H1 (cell line): ENCODE results near the gene IL6R. TPM values are rescaled to one million over a fixed set of nuclear protein-coding genes. Genes with fewer than 3 reads are reported as not detected.

Experiments
- CTCF ChIA-PET: fragments of 300-600 bp; sonication (Branson Sonifier 250); formaldehyde crosslinking; loops from one replicate; lab custom pipeline; 2021; ENCODE audit not compliant: partially characterized antibody; lab: Charles Lee
- POLR2A ChIA-PET: fragments of 300-600 bp; sonication (Branson Sonifier 250); formaldehyde crosslinking; loops from one replicate; lab custom pipeline; 2021; ENCODE audit warnings: inconsistent platforms; ENCODE audit not compliant: partially characterized antibody; lab: Charles Lee
- DNase-seq, 2 experiments: peaks; one replicate each; pipeline versions ENCODE4 v3.0.0 to v3.0.0-alpha.2; 2010 to 2022; ENCODE audit warnings: low spot score in 2 of 2, low read depth in 1 of 2, mixed read lengths in 1 of 2
- FAIRE-seq: peaks from 2 replicates; lab custom pipeline; 2011; peaks lifted over from hg19 to GRCh38; lab: Jason Lieb, UNC
- H2AFZ ChIP-seq: 2 replicates; pipeline ENCODE4 v1.8.1; 2012; ENCODE audit warnings: low read length, inconsistent platforms
- H2AK5ac ChIP-seq: 2 replicates; pipeline ENCODE4 v1.6.1; 2013; ENCODE audit warnings: low read depth, low read length
- H2BK120ac ChIP-seq: replicated peaks from 2 replicates; pipeline ENCODE3; 2013; ENCODE audit warnings: low read depth, low read length, inconsistent platforms
- H2BK12ac ChIP-seq: 2 replicates; pipeline ENCODE4 v1.6.1; 2013; ENCODE audit warnings: low read depth, low read length
- H2BK15ac ChIP-seq: 2 replicates; pipeline ENCODE4 v1.6.1; 2013; ENCODE audit warnings: low read length
- H2BK20ac ChIP-seq: 2 replicates; pipeline ENCODE4 v1.6.1; 2013; ENCODE audit warnings: low read length
- H2BK5ac ChIP-seq: 2 replicates; pipeline ENCODE4 v1.6.1; 2013; ENCODE audit warnings: low read depth, low read length
- H3K14ac ChIP-seq: 2 replicates; pipeline ENCODE4 v1.6.1; 2013; ENCODE audit warnings: inconsistent platforms; ENCODE audit not compliant: insufficient read length
- H3K18ac ChIP-seq: 2 replicates; pipeline ENCODE4 v1.6.1; 2013; ENCODE audit warnings: low read length; ENCODE audit errors: extremely low read depth
- H3K23ac ChIP-seq: 2 replicates; pipeline ENCODE4 v1.6.1; 2013; ENCODE audit warnings: inconsistent platforms; ENCODE audit not compliant: insufficient read length
- H3K23me2 ChIP-seq: 2 replicates; pipeline ENCODE4 v1.6.1; 2013; ENCODE audit warnings: low read depth, low read length
- H3K27ac ChIP-seq: 2 replicates; pipeline ENCODE4 v1.6.1; 2011; ENCODE audit warnings: low read depth, low read length, inconsistent platforms
- H3K27me3 ChIP-seq, 4 experiments: replicated peaks in 1 of 4; 1 replicate in 1 of 4; 2 replicates in 3 of 4; pipeline versions ENCODE4 v1.6.1 to v1.8.1; 2011 to 2013; ENCODE audit warnings: low read length in 3 of 4, mild to moderate bottlenecking in 3 of 4, inconsistent platforms in 2 of 4, mixed read lengths in 2 of 4, moderate library complexity in 1 of 4; ENCODE audit not compliant: control insufficient read depth in 3 of 4, insufficient read depth in 3 of 4; ENCODE audit errors: extremely low read depth in 1 of 4
- H3K36me3 ChIP-seq, 4 experiments: 2 replicates each; pipeline versions ENCODE4 v1.6.1 to v1.8.1; 2011 to 2013; ENCODE audit warnings: mild to moderate bottlenecking in 4 of 4, low read length in 3 of 4, moderate library complexity in 2 of 4, control low read depth in 1 of 4, inconsistent platforms in 1 of 4; ENCODE audit not compliant: insufficient read depth in 4 of 4, control insufficient read depth in 2 of 4
- H3K4ac ChIP-seq: replicated peaks from 2 replicates; pipeline ENCODE3; 2013; ENCODE audit warnings: low read length, low read depth, mixed read lengths, inconsistent platforms; ENCODE audit not compliant: insufficient read length
- H3K4me1 ChIP-seq, 4 experiments: replicated peaks in 1 of 4; 1 replicate in 1 of 4; 2 replicates in 3 of 4; pipeline versions ENCODE4 v1.6.1 to v1.8.1; 2011 to 2013; ENCODE audit warnings: low read length in 3 of 4, inconsistent platforms in 2 of 4, mixed read lengths in 1 of 4; ENCODE audit not compliant: insufficient read depth in 4 of 4, control insufficient read depth in 3 of 4
- H3K4me2 ChIP-seq, 2 experiments: 2 replicates each; pipeline versions ENCODE4 v1.6.1 to v1.8.1; 2011 to 2013; ENCODE audit warnings: low read depth in 2 of 2, low read length in 2 of 2, control low read depth in 1 of 2, inconsistent platforms in 1 of 2, mild to moderate bottlenecking in 1 of 2; ENCODE audit not compliant: insufficient read depth in 1 of 2
- H3K4me3 ChIP-seq, 4 experiments: fragments of 200-600, 300-600 bp in 1 of 4; sonication (generic), shearing (Covaris generic), sonication (Bioruptor Twin) in 1 of 4; 2 replicates each; pipeline versions ENCODE4 v1.5.1 to v1.8.1; 2011 to 2016; ENCODE audit warnings: low read length in 4 of 4, low read depth in 3 of 4, control low read depth in 2 of 4, inconsistent platforms in 2 of 4, mild to moderate bottlenecking in 2 of 4, mixed read lengths in 1 of 4, moderate library complexity in 1 of 4; ENCODE audit not compliant: insufficient read depth in 2 of 4; ENCODE audit errors: extremely low read depth in 1 of 4
- H3K56ac ChIP-seq: replicated peaks from 2 replicates; pipeline ENCODE3; 2013; ENCODE audit warnings: low read depth, mild to moderate bottlenecking, mixed read lengths, low read length, inconsistent platforms; ENCODE audit not compliant: insufficient read length
- H3K79me1 ChIP-seq: 2 replicates; pipeline ENCODE4 v1.6.1; 2013; ENCODE audit warnings: low read depth, low read length, control low read depth
- H3K79me2 ChIP-seq, 2 experiments: 2 replicates each; pipeline versions ENCODE4 v1.6.1 to v1.8.1; 2012 to 2013; ENCODE audit warnings: low read length in 2 of 2, mild to moderate bottlenecking in 2 of 2, inconsistent platforms in 1 of 2; ENCODE audit not compliant: insufficient read depth in 2 of 2, control insufficient read depth in 1 of 2
- H3K9ac ChIP-seq, 4 experiments: replicated peaks in 1 of 4; 1 replicate in 1 of 4; 2 replicates in 3 of 4; pipeline versions ENCODE4 v1.6.1 to v1.8.1; 2011 to 2013; ENCODE audit warnings: low read depth in 3 of 4, low read length in 3 of 4, control low read depth in 2 of 4, mild to moderate bottlenecking in 2 of 4, moderate library complexity in 2 of 4, inconsistent platforms in 1 of 4; ENCODE audit errors: extremely low read depth in 1 of 4
- H3K9me3 ChIP-seq, 2 experiments: 2 replicates each; pipeline versions ENCODE4 v1.6.1 to v1.8.1; 2012 to 2013; ENCODE audit warnings: mild to moderate bottlenecking in 2 of 2, moderate library complexity in 2 of 2, control low read depth in 1 of 2, inconsistent platforms in 1 of 2, low read depth in 1 of 2, low read length in 1 of 2, mixed read lengths in 1 of 2; ENCODE audit not compliant: insufficient read depth in 2 of 2
- H4K20me1 ChIP-seq, 2 experiments: replicated peaks in 1 of 2; 2 replicates each; pipeline versions ENCODE3 to v1.8.1; 2011 to 2013; ENCODE audit warnings: inconsistent platforms in 2 of 2, low read length in 2 of 2, mild to moderate bottlenecking in 1 of 2; ENCODE audit not compliant: insufficient read depth in 2 of 2, control insufficient read depth in 1 of 2
- H4K5ac ChIP-seq: 2 replicates; pipeline ENCODE4 v1.6.1; 2013; ENCODE audit warnings: low read length, low read depth, mixed read lengths, inconsistent platforms; ENCODE audit not compliant: insufficient read length
- H4K8ac ChIP-seq: 2 replicates; pipeline ENCODE4 v1.8.0; 2013; ENCODE audit warnings: mild to moderate bottlenecking, moderate library complexity, low read length, inconsistent platforms; ENCODE audit not compliant: insufficient read depth; ENCODE audit errors: extremely low read depth
- H4K91ac ChIP-seq: replicated peaks from 2 replicates; pipeline ENCODE3; 2013; ENCODE audit warnings: low read length, mixed read lengths, inconsistent platforms; ENCODE audit not compliant: insufficient read length
- BRCA1 ChIP-seq: IDR thresholded peaks from 2 replicates; pipeline ENCODE4 v1.6.1; 2012; ENCODE audit warnings: low read depth, low read length, improper control_type of control experiment
- CREB1 ChIP-seq: IDR thresholded peaks from 2 replicates; pipeline ENCODE4 v1.6.1; 2012; ENCODE audit warnings: inconsistent platforms
- GABPA ChIP-seq: IDR thresholded peaks from 2 replicates; pipeline ENCODE4 v1.6.1; 2011; ENCODE audit warnings: mild to moderate bottlenecking, low read length, moderate library complexity, borderline replicate concordance; ENCODE audit not compliant: insufficient read depth
- HDAC2 ChIP-seq, 2 experiments: fragments of 300-600 bp in 1 of 2; sonication (generic) in 1 of 2; IDR thresholded peaks; 2 replicates each; pipeline ENCODE4 v1.6.1; 2011 to 2012; ENCODE audit warnings: low read depth in 2 of 2, low read length in 2 of 2, mild to moderate bottlenecking in 2 of 2, moderate library complexity in 2 of 2, borderline replicate concordance in 1 of 2, inconsistent platforms in 1 of 2
- HDAC6 ChIP-seq: IDR thresholded peaks from one replicate; pipeline ENCODE4 v1.7.1; 2012; ENCODE audit warnings: low read depth, mild to moderate bottlenecking, inconsistent platforms, low read length, moderate library complexity
- JUN ChIP-seq: IDR thresholded peaks from 2 replicates; pipeline ENCODE4 v1.6.1; 2011; ENCODE audit warnings: low read depth, mild to moderate bottlenecking, improper control_type of control experiment, low read length
- KDM5A ChIP-seq: fragments of 200-600 bp; IDR thresholded peaks from 2 replicates; pipeline ENCODE4 v1.7.1; 2012; ENCODE audit warnings: mild to moderate bottlenecking, low read length, inconsistent platforms, mixed read lengths
- NANOG ChIP-seq: IDR thresholded peaks from 2 replicates; pipeline ENCODE4 v1.6.1; 2011; ENCODE audit warnings: low read length, low read depth, mild to moderate bottlenecking, inconsistent platforms; ENCODE audit not compliant: insufficient read depth, poor library complexity, severe bottlenecking
- RAD21 ChIP-seq, 2 experiments: IDR thresholded peaks in 1 of 2; conservative IDR thresholded peaks in 1 of 2; 2 replicates each; pipeline ENCODE4 v1.6.1; 2011; ENCODE audit warnings: low read depth in 2 of 2, low read length in 2 of 2, improper control_type of control experiment in 1 of 2, inconsistent platforms in 1 of 2, mild to moderate bottlenecking in 1 of 2, moderate library complexity in 1 of 2
- TAF1 ChIP-seq: IDR thresholded peaks from 2 replicates; pipeline ENCODE4 v1.6.1; 2011; ENCODE audit warnings: mild to moderate bottlenecking, low read depth, low read length
- ZNF274 ChIP-seq: IDR thresholded peaks from 2 replicates; pipeline ENCODE4 v1.7.0; 2012; ENCODE audit warnings: low read length, borderline replicate concordance; ENCODE audit errors: extremely low read depth
- whole genome bisulfite sequencing, 2 experiments: shearing (Covaris generic) in 1 of 2; methylation state at CpG; one replicate each; pipeline versions ENCODE4 v1.1.6 to v1.1.7; 2013 to 2015; ENCODE audit warnings: low lambda C conversion rate in 2 of 2, mixed read lengths in 2 of 2, inconsistent platforms in 1 of 2, low coverage in 1 of 2, missing lambda C conversion rate in 1 of 2; ENCODE audit not compliant: insufficient replicate concordance in 2 of 2, insufficient coverage in 1 of 2, insufficient read length in 1 of 2; ENCODE audit errors: extremely low coverage in 1 of 2, missing lambda C conversion rate in 1 of 2; 5-methylcytosine and 5-hydroxymethylcytosine counted together
- polyA plus RNA-seq, 7 experiments: library from polyadenylated mRNA; depleted of rRNA in 3 of 7; stranded (reverse) in 5 of 7; unstranded in 2 of 7; fragments of >200 nt in 5 of 7; fragments of 200-250 nt in 2 of 7; gene quantifications; 1 replicate in 5 of 7; 2 replicates in 1 of 7; 4 replicates in 1 of 7; pipeline versions ENCODE4 v1.2.1 to v1.2.3, GENCODE V29; 2011 to 2013; ENCODE audit warnings: missing spikeins in 2 of 7, mixed read lengths in 2 of 7
- total RNA-seq: library from RNA; stranded (reverse); fragmentation: NEBNext Ultra II Directional; extraction: Animal tissue kit (Norgen Biotek cat#: 25700); gene quantifications from 2 replicates; pipeline ENCODE4 v1.2.1, GENCODE V29; 2021
- TF ChIP-seq, protein P1 (sequence below): IDR thresholded peaks from 2 replicates; pipeline ENCODE4 v1.6.1; 2011; ENCODE audit warnings: low read length, improper control_type of control experiment

IL6R gene
- total and polyA plus RNA-seq, 2 of the 8 experiments (the other 6 are each of a cell fraction or from before 2014, with no cell fraction given), result 2.3 to 3.0 TPM

DNA sequence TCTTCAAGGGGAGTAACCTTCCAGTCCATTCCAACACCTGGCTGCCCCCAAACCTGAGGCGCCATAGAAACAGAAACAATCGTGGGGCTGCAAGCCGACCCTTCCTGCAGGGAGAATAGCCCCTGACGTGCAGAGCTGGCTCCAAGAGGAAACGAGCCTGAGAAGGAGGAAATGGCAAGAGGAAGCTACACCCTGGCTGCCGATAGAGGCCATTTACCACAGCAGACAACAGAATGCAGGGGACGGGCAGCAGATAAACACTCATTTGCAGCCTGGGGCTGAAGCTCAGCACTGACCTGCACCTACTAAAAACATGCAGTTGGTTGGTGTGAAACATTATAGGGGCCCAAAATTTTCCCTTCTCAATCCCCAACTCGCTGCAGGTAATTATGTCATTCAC is 88.1 kb downstream of the IL6R start:
- Histone ChIP-seq H4K8ac (no peak overlapping the region; the same call in 1 of the 2 replicates), H2BK20ac (no peak overlapping the region), H3K9me3 (no peaks in the 10 kb centered on the region), H4K91ac (no peak overlapping the region), H3K18ac (no peak overlapping the region), H2BK12ac (no peak overlapping the region), H3K4me3 (no peak overlapping the region), H3K9ac (no peak overlapping the region), H3K14ac (no peak overlapping the region), H2AFZ (no peak overlapping the region), H2BK15ac (no peak overlapping the region), H4K20me1 (no peaks in the 10 kb centered on the region), H3K23me2 (no peaks in the 10 kb centered on the region), H3K27me3 (no peaks in the 10 kb centered on the region), H3K4ac (no peak overlapping the region), H3K4me2 (0 out of 4 replicates have a peak overlapping the region, but pooled peaks of 1 of the 2 experiments have one; percentile 13), H3K23ac (no peak overlapping the region), H3K79me1 (no peaks in the 10 kb centered on the region), H3K4me1 (peaks cover 0 to 4% (median 1%) of the 10 kb centered on the region in 4 experiments; a peak in 2 of 7 replicates), H3K79me2 (no peaks in the 10 kb centered on the region), H2BK5ac (no peak overlapping the region), H2BK120ac (no peak overlapping the region), H2AK5ac (no peak overlapping the region), H3K56ac (no peak overlapping the region), H4K5ac (no peak overlapping the region), H3K27ac (no peak overlapping the region), H3K36me3 (no peaks in the 10 kb centered on the region)
- DNase-seq (no peak), FAIRE-seq (no peak)
- POLR2A ChIA-PET, result interaction anchor here (0.6 to 0.8 kb wide), 2 partner anchors 535 to 1040 kb away, joined by 3 to 5 read pairs; partner anchors contain the start of gene CRTC2
- CTCF ChIA-PET, result interaction anchor here (0.9 to 2.0 kb wide), 3 partner anchors 14 to 54 kb away, joined by 4 to 8 read pairs (median 4); no protein-coding TSS in a partner anchor
- 53% methylated on average over 8 of the region's 8 CpGs; no CpG with 5 or more reads in 1 of the 2 experiments for WGBS, 2 experiments
- TF ChIP-seq, protein P1, sequence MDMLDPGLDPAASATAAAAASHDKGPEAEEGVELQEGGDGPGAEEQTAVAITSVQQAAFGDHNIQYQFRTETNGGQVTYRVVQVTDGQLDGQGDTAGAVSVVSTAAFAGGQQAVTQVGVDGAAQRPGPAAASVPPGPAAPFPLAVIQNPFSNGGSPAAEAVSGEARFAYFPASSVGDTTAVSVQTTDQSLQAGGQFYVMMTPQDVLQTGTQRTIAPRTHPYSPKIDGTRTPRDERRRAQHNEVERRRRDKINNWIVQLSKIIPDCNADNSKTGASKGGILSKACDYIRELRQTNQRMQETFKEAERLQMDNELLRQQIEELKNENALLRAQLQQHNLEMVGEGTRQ, result no peak
- TF ChIP-seq GABPA (no peak), NANOG (no peak), JUN (no peak), RAD21 (IDR thresholded peaks at IDR 0.05 in 1 of 2, conservative IDR thresholded peaks at IDR 0.05 in 1 of 2; ENCODE audit: low read depth in 2 of 2, low read length in 2 of 2) (no peak), BRCA1 (no peak), KDM5A (no peak), CREB1 (no peak), HDAC2 (IDR thresholded peaks at IDR 0.05; ENCODE audit: borderline replicate concordance in 1 of 2, low read depth in 2 of 2, low read length in 2 of 2) (no peak), HDAC6 (no peak), ZNF274 (no peak), TAF1 (no peak)
